ENCODE results near the gene MTRR.

DNA sequence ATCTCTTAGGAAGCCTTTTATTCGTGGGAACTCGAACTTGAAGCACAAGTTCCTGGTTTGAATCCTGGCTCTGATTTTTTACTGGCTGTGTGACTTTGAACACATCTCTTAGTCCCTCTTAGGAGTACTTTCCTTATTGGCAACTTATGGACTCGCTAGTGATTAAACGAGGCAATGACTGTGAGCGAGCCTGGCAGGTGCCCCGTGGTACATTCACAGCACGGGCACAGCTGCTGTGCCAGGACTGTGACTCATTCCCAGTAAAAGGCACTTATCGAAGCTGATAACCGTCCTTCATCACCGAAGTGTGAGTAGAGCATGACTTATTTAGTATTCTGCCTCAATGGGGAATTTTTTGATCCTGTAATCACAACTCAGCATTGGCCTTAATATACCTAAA is 40.7 kb upstream of the MTRR start:
- TF ChIP-seq, protein P1, sequence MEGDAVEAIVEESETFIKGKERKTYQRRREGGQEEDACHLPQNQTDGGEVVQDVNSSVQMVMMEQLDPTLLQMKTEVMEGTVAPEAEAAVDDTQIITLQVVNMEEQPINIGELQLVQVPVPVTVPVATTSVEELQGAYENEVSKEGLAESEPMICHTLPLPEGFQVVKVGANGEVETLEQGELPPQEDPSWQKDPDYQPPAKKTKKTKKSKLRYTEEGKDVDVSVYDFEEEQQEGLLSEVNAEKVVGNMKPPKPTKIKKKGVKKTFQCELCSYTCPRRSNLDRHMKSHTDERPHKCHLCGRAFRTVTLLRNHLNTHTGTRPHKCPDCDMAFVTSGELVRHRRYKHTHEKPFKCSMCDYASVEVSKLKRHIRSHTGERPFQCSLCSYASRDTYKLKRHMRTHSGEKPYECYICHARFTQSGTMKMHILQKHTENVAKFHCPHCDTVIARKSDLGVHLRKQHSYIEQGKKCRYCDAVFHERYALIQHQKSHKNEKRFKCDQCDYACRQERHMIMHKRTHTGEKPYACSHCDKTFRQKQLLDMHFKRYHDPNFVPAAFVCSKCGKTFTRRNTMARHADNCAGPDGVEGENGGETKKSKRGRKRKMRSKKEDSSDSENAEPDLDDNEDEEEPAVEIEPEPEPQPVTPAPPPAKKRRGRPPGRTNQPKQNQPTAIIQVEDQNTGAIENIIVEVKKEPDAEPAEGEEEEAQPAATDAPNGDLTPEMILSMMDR (conservative IDR thresholded peaks at IDR 0.05), result no peak
- TF ChIP-seq EZH2 (IDR thresholded peaks at IDR 0.05; ENCODE audit: low read depth), result no peak

Data from PC-9 (cell line).